HG03469 (cell line): ENCODE data around the gene MRFAP1.
"Not testable (repeated sequence)": the region's sequence is repeated elsewhere in the genome, so short reads cannot be mapped to it uniquely, and the experiment has no call there.

Experiments
- ATAC-seq: cut with Tn5 transposase; IDR thresholded peaks from one replicate; pipeline ENCODE4 v1.9.1; 2021; ENCODE audit warnings: mild to moderate bottlenecking, moderate library complexity, moderate number of reproducible peaks; ENCODE audit not compliant: unreplicated experiment

The MRFAP1 gene

GRCh38 chr4:6609415-6610079, 30.9 kb upstream of the MRFAP1 start:
- ATAC-seq, result no peak

- no peak for ATAC-seq
These were observed 29.5 kb upstream of the MRFAP1 start for GRCh38 chr4:6610856-6611430.

DNA sequence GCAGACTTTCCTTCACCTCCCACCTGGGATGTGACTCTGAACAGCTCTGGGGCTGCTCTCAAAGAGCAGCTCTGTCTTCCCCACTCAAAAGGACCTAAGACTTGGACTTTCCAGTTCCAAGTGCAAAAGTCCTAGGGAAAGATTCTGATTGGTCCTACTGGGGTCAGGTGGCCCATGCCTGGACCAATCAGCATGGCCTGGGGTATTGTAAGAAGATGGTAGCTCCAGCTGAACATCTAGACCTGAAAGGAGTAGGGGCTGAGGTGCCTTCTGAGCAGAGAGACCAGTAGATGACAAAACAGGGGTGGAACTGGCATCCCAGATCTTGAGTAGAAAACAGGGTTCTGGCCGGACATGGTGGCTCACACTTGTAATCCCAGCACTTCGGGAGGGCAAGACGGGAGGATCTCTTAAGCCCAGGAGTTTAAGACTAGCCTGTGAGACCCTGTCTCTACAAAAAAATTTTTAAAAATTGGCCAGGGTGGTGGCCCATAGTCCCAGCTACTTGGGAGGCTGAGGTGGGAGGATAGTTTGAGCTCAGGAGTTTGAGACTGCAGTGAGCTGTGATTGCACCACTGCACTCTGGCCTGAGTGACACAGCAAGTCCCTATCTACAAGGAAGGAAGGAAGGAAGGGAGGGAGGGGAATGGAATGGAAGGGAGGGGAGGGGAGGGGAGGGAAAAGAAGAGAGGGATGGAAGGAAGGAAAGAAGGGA, 27.4 kb upstream of the MRFAP1 start:
- no peak for ATAC-seq

DNA sequence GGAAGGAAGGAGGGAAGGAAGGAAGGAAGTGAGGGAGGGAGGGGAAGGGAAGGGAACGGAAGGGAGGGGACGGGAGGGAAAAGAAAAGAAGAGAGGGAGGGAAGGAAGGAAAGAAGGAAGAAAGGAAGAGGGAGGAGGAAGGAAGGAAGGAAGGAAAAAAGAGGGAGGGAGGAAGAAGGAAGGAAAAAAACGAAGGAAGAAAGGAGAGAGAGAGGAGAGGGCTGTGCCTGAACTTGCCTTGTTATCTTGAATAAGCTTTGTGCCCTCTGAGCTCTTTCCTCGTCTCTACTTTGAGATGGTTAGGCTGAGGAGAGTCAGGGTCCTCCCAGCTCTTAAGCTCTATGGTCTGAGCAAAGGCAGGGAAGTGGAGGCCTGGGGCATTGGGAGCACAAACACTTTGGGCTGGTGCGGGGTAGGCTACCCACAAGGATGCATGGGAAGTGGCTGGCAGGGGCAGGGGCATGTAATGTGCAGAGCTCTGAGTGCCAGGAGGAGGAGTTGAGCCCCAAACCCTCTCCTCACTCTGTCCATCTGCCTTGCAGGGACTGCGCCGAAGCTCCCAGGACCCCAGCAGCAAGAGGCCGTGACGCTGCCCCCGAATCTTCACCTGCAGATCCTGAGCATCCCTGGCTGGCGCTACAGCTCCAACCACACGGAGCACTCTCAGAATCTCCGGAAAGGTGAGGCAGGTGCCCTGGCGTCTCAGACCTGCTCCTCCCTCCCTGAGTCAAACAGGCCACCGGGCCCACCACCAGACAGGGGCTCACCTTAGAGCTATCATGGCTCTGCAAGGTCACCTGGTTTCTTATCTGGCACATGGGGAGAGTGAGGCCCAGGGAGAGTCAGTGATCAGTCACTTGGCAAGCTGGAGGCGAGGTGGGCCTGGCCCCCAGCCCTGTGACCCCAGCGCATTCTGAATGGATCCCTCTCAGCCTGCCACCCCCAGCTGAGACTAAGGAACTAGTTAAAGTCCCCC, 26.5 kb upstream of the MRFAP1 start:
- no peak for ATAC-seq

GRCh38 chr4:6614701-6615230, 25.7 kb upstream of the MRFAP1 start:
- no peak for ATAC-seq

DNA sequence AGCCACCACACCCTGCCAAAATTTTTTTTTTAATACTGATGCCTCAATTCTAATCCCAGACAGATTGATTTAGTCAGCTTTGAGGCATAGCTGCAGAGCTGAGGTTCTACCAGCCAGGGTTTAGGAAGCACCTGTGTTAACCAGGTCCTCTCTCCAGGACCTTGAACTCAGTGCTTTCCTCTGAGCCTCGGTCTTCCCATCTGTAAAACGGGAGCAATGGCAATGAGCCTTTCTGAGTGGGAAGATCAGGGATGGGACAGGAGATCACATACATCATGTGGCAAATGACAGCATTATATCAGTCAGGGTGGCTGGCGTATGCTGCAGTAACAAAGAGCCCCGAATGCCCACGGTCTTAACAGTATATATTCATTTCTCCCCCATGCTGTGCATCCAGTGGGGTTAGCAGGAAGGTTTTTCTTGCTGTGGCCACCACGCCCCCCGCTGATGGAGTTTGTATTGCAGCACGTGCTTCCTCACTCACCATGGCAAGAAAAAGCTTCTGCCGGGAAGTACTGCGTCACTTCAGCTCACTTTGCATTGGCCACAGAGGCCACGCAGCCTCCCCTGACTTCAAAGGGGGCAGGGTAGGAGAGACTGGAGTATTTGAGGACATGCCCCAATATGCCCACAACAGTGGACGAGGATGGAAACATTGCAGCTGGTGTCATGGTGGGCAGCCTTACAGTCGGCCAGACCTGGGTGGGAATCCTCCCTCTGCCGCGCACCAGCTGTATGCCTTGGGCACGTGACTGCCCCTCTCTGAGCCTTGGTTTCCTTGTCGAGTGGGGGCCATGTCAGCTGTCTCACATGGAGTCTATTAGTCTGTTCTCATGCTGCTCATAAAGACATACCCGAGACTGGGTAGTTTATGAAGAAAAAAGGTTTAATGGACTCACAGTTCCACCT, 24.1 kb upstream of the MRFAP1 start:
- ATAC-seq, result no peak

- no peak for ATAC-seq
These were observed 23.2 kb upstream of the MRFAP1 start for GRCh38 chr4:6617246-6617645.

DNA sequence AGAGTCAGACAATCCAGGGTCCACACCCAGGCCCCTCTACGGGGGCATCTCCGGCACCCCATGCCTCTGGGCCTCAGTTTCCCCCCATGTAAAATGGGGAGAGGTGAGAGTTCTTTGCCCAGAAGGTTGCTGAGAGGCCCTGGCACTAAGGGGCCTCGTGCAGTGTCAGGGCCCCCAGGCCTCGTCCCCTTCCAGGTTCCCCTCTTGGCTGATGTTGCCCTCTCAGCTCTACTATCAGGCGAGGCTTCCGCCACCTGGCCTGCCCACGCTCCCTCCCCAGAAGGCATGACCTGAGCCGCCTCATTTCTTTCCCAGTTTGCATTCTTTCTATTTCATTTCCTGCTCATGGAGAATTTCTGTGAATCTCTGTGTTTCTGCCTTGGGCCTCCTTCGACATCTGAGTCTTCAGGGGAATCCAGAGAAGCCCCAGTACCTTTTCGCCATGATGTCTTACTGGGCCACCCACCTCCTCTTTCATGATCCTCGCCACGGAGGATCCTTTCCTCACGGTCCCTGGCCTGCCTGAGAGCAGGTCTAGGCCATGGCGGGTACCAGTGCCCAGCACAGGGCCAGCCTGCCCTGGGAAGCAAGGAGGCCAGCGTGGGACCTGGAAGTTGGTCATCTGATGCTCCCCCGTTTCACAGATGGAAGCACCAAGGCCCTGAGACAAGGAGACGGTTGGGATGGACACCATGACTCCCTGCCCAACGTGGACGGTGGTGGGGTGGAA, 21.9 kb upstream of the MRFAP1 start:
- no peak for ATAC-seq

DNA sequence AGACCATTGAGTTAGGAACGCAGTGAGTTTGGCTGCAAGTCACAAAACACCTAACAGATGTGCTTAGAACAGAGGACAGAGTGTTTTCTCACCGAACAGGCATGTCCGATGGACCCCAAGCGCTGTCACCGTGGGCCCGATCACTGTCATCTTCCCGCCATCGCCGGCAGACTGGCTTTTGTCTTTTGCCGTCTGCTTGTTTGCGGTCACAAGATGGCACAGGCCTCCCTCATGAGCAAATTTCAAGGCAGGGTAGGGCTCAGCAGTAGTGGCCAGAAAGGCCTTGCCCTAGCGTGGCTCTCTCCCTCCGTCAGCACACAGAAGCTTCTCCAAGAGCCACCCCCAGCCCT, 21.4 kb upstream of the MRFAP1 start:
- ATAC-seq, result no peak

- no peak for ATAC-seq
These were observed 20.8 kb upstream of the MRFAP1 start for GRCh38 chr4:6619466-6620255.

DNA sequence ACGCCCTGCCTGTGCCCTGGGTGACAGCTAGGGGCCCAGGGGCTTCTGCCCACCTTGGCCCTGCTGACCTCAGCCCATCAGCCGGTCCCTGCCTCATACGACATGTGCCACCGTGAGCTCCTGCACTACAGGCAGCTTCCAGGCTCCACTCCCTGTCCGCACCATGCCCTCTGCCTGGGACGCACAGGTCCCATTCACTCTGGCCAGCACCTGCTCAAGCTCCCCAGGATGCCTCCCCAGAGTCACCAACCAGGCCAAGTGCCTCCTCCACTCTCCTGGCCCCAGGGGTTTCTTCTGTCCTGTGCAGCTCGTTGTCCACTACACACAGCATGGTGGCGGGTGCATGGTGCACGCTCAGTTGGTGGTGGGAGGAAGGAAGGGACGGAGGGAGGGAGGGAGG, 20.2 kb upstream of the MRFAP1 start:
- no peak for ATAC-seq

GRCh38 chr4:6620891-6621555, 19.5 kb upstream of the MRFAP1 start:
- ATAC-seq, result no peak

DNA sequence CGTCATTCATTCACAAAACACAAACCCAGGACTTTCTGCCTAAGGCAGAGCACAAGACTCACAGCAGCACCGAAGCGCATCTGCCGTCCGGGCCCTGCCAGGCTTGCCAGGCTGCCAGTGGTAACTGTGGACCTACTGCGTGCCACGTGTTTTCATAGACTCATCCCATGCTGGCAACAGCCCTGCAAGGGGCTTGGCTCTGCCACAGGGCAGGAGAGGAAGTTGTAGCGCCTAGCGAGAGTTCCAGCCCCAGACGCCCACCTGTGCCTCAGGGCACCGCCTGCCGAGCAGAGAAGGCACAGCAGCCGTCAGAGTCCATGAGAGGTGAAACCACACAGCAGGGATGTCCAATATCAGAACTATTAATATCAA, 18.9 kb upstream of the MRFAP1 start:
- no peak for ATAC-seq

DNA sequence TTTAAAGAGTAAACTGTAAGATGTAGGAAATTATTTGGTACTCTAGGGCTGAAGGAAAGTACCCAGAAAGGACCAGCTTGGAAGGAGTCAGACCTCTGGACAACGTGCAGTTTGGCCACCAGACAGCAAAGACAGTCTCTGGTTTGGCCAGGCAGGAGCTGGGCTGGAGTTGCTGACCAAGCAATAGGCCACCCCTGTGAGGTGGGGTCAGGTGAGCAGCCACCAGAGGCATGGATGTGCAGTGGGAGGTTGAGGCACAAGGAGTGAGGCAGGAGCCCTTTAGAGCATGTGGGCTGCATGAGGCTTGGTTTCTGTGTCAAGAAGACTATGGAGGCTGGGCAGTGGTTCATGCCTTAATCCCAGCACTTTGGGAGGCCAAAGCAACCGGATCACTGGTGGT, 17.7 kb upstream of the MRFAP1 start:
- ATAC-seq, result no peak

GRCh38 chr4:6625256-6625655, 15.2 kb upstream of the MRFAP1 start:
- no peak for ATAC-seq

DNA sequence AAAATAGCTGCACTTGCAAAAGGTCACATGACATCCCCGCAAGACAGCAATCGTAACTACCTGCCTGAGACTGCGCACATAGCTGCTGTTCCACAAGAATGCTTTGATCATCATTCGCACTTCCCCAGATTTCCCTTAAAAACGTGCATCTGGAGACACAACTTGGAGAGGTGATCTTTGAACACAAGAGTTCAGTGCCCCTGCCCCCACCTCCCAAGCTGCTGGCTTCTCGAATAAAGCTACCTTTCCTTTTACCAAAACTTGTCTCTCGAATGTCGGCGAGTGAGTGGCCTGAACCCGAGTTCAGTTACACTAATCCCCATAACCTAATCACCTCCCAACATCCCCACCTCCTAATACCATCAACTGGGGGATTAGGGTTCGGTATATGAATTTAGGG, 14.4 kb upstream of the MRFAP1 start:
- no peak for ATAC-seq

GRCh38 chr4:6627832-6628231, 12.7 kb upstream of the MRFAP1 start:
- ATAC-seq, result no peak

- not testable (repeated sequence) for ATAC-seq
These were observed 12.0 kb upstream of the MRFAP1 start for GRCh38 chr4:6628484-6628883.
